ENCODE measurements around the gene PRKD2.

PRKD2 gene

DNA sequence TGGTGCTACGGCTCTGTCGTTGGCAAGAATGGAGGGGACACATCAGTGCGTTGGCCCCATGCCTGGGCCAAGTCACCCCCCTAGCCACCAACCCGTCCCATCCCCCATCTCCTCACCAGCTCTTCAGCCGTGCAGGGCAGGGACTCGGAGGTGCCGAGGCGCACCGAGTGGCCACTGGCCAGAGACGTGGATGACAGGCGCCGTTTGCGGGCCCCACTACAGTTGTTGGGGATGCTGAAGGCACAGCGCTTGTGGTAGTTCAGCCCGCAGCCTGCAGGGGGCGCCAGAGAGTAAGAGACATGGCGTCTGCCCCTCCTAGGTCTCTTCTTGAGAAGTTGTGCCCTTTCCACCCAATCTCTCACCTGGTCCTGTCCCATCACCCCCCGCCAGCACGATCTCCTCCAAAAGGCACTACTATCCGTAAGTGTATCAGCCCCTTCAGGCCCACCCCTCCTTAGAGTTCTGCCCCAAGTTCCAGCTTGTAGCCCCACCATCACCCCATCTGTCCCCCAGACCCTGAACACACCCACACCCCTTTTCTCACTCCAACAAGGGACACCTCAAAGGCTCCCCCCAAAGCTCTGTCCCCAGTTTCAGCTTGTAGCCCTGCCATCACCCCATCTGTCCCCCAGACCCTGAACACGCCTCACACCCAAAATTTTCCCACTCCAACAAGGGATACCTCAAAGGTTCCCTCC lies 12.4 kb downstream of the PRKD2 start:
- DNase-seq (ENCODE audit: low read depth in 2 of 2): peak; percentile 89 to 91

DNA sequence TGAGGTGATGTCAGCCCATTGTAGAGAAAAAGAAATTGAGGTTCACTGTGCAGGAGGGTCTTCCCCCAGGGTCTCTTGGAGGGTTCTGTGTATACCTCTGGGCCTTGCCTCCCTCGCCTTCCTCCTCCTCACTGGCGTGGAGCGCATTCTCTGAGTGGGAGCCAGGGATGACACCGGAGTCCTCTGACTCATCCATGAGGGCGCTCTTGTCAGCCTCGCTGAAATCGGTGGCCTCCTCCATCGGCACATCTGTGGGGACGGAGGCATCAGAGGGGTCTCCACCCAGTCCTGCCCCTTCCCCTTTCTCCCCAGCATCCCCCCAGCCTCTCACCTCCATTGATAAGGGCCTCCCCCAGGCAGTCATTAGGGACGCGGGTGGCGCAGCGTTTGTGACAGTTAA lies 16.2 kb downstream of the PRKD2 start:
- no peak for DNase-seq (ENCODE audit: low read depth in 2 of 2)

DNA sequence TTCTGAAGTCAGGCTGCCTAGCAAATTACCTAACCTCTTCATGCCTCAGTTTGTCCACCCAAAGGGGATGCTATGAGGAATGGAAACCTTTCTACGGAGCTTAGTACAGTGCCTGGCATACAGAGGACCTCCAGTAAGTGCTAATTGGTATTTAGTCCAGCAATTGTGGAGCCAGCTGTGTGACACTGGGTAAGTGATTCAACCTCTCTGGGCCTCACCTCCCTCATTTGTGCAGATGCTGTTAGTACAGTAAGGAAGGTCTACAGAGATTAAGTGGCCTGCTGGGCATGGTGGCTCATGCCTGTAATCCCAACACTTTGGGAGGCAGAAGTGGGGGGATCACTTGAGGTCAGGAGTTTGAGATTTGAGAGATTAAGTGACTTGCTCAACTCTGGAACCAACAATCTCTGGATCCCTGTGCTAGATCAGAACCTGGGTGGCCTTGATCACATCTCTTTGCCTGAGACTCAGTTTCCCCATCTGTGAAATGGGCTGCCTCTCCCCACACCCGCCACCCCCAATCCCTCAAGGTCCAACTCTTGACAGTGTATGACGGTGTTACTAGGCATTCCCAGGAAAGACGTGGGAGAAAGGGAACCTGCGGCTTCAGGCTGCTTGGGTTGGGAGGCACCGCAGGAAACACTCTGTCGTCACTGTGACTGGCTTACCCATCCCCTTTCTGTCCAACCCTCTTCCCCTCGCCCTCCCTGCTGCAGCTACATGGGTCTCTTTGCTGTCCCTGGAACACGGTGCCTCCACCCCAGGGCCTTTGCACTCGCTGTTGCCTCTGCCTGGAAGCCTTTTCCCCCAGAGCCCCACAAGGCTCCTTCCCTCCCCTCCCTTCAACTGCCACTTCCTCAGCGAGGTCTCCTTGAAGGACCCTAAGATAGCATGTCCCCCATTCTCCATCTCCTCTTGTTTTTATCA lies 18.3 kb downstream of the PRKD2 start:
- DNase-seq (ENCODE audit: low read depth in 2 of 2): no peak

DNA sequence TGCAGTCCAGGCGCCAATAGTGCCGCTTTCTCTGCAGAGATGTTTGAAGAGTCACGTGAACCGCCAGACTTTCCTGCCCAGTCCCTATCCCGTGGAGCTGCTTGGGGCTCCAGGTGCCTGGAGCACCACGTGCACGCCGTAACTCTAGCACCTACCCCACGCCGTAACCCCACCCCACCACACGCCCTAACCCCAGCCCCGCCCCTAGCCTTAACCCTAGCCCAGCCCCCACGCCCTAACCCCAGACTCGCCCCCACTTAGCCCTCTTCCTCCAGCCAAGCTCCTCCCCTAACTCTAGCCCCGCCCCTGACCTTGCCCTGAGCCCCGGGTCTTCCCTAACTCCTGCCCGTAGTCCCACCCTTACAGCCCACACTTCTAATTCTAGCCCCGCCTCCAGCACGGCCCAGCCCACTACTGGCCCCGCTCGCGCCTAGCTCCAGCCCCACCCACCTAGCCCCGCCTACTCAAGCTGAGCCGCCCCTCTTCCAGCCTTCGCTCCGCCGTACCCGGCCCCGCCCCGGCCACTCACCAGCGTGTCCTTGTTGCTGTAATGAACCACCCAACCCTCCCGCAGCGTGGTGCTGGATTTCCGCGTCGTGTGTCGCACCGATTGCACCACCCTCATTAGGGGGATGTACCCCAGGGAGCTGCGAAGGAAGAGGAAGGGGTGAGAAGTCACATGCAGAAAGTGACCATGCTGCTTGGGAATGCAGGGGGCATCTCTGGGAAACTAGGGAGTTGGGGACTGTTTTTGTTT lies 19.5 kb downstream of the PRKD2 start:
- DNase-seq (ENCODE audit: low read depth in 2 of 2): no peak

DNA sequence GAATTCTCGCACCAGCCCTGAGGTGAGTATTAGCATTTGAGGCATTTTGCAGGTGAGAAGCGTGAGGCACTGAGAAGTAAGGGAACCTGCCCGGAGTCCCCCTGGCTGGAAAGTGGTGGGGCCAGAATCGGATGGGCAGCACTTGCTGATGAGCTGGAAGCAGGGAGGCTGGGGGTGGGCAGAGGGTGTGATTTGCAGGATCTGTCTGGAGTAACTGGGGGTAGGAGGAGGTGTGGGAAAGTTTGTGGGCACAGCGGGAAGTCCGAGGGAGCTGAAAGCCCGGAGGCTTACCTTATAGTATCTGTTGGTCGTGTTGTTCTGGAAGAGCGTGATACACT lies 20.1 kb downstream of the PRKD2 start:
- no peak for DNase-seq (ENCODE audit: low read depth in 2 of 2)

DNA sequence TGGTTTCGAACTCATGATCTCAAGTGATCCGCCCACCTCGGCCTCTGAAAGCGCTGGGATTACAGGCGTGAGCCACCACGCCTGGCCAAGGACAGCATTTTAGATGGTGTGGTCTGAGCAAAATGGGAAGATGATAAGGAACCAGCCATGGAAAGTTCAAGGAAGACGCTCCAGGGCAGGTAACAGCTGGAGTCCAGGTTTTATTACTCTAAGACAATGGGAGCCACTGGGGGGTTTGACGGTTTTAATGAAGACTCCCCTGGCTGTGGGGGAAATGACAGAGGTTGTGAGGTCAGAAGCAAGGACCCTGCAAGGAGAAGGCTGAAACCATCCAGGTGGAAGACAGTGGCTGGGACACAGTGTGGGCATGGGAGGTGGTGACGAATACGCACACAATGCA lies 20.9 kb downstream of the PRKD2 start:
- DNase-seq (ENCODE audit: low read depth in 2 of 2): no peak

DNA sequence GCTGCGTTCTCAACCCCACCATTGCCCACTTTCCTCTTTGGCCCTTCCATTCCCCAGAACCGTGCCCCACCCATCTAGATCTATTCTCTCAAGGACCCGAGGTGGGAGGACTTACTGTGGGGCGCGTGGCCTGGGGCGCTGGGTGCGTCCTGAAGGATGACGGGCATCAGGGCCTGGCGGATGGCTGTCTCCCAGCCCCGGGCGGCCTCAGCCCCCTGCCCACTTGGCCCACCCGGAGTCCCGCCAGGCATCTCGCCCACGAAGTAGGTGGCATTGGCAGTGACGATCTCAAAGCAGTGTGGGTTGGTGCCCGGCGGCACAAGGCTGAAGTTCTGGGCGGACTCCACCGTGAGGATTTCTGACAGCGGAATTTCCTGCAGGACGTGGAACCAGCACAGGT lies 23.2 kb downstream of the PRKD2 start:
- no peak for DNase-seq (ENCODE audit: low read depth in 2 of 2)

DNA sequence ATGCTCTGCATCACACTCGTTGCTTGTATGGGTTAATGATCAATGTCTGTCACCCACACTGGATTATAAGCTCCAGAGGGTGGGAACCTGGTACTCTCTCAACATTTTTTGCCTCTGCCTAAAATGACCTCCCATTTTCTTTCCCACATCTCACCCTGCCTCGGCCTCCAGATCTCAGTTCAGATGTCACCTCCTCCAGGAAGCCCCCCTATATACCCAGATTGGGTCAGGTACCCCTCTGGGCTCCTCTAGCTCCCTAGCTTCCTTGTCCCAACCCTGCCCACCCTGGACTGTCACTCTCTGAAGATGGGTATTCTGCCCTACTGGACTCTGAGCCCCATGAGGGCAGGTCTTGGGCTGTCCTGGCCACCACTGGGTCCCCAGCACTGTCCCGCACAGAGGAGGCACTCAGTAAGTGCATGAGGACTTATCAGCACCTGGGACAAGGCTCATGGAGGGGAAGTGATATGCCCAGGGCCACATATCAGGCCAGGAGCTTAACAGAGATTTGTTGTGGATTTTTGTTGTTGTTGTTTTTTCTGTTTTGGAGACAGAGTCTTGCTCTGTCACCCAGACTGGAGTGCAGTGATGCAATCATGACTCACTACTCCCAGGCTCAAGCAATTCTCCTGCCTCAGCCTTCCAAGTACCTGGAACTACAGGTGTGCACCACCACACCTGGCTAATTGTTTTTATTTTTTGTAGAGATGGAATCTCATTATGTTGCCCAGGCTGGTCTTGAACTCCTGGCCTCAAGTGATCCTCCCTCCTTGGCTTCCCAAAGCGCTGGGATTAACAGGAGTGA lies 23.8 kb downstream of the PRKD2 start:
- DNase-seq (ENCODE audit: low read depth in 2 of 2): no peak

DNA sequence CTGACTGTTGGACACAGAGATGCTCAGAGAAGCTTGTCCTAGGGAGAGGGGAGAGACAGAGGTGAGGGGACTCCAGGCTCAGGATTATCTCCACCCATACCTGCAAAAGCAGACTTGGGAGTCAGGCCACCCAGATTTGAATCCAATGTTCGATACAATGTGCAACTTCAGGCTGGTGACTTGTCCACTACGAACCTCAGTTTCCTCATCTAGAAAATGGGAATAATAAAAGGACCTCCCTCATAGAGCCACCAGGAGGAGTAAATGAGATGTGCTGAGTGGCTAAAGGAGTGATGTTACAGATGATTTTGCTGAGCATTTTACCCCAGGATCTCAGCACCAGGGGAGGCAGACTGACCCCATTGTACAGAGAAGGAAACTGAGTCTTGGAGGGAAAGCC lies 25.0 kb downstream of the PRKD2 start:
- no peak for DNase-seq (ENCODE audit: low read depth in 2 of 2)

DNA sequence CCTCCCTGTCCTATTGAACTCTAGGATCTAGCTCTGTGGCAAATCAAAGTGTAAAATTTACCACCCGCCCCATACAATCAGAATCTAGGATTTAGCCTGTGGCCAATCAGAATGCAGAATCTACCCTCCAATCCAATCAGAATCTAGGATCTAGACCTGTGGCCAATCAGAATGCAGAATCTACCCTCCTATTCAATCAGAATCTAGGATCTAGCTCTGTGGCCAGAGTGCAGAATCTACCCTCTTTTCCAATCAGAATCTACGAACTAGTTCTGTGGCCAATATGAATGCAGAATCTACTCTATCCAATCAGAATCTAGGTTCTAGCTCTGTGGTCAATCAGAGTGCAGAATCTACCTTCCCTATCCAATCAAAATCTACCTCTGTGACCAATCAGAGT lies 25.8 kb downstream of the PRKD2 start:
- no peak for DNase-seq (ENCODE audit: low read depth in 2 of 2)

DNA sequence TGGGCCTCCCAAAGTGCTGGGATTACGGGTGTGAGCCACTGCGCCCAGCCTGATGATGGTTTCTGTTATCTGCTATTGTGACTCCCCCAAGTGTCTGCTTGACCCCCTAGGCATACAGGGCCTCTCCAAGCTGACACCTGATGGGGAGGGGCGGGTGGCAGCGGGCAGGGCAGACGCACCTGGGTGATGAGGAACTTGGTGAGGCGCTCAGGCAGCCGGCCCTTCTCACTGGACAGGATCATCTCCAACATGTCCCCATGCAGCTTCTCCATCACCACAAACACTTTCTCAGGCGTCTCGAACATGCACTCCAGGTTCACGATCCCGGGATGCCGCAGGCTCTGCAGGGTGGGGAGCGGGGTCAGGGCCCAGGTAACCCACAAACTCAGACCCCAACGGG lies 27.6 kb downstream of the PRKD2 start:
- no peak for DNase-seq (ENCODE audit: low read depth in 2 of 2)

DNA sequence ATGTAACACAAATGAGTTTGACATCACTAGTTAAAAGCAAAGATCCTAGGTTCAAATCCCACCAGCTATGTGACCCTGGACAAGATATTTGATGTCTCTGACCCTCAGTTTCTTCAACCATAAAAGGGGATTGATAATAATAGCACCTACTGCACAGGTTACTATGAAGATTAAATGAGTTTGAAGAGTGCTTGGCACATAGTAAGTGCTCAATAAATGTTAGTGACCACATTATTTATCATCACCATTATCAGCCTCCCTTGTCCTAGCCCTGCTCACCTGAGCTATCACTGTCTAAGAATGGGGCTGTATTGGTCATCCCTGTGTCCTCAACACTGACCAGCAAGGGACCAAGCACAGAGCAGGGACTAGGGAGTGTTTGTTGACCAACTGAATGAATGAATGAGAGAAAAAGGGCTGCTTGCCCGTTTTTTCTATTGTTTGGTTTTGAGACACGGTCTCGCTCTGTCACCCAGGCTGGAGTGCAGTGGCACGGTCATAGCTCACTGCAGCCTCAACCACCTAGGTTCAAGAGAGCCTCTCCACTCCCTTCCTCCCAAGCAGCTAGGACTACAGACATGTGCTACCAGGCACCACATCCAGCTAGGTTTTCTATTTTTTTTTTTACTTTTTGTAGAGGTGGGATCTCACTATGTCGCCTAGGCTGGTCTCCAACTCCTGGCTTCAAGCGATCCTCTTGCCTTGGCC lies 29.3 kb downstream of the PRKD2 start:
- no peak for DNase-seq (ENCODE audit: low read depth in 2 of 2)

DNA sequence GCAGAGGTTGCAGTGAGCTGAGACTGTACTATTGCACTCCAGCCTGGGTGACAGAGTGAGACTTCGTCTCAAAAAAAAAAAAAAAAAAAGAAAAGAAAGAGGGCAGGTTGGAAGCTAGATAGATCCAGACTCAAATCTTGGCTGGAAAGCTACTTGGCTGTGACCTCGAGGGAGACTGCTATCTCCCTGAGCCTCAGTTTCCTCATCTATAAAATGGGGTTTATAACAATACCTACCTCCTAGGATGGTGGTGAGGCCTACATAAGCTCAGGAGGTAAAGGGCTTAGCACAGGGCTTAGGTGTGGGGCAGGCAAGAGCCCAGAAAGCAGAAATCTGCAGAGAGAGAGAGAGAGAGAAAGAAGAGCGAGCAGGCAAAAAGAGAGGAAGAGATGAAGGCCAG lies 31.7 kb downstream of the PRKD2 start:
- no peak for DNase-seq (ENCODE audit: low read depth in 2 of 2)

DNA sequence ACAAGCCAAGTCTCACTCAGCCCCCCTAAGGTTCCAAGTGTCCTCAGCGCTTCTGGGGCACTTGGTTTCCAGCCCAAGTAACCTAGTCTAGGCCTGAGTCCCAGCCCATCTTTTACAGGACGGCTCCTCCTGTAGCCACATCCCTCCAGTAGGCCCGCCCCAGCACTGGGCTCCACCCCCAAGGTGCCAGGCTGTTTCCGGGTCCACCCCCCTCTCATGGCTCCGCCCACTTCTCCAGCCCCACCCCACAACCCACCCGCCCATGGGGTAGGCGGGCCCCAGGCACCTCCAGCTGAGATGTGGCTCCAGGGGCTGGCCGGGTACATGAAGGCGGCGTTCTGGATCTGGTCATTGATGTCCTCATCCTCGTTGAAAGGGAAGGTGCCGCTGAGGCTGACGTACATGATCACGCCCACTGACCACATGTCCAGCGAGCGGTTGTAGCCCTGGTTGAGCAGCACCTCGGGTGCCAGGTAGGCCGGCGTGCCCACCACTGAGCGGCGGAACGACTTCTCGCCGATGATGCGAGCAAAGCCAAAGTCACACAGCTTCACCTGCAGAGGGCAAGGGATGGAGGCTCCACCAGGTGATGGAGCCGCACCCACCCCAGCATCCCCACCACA lies 38.7 kb downstream of the PRKD2 start:
- DNase-seq (ENCODE audit: low read depth in 2 of 2): peak; percentile 37 to 44

DNA sequence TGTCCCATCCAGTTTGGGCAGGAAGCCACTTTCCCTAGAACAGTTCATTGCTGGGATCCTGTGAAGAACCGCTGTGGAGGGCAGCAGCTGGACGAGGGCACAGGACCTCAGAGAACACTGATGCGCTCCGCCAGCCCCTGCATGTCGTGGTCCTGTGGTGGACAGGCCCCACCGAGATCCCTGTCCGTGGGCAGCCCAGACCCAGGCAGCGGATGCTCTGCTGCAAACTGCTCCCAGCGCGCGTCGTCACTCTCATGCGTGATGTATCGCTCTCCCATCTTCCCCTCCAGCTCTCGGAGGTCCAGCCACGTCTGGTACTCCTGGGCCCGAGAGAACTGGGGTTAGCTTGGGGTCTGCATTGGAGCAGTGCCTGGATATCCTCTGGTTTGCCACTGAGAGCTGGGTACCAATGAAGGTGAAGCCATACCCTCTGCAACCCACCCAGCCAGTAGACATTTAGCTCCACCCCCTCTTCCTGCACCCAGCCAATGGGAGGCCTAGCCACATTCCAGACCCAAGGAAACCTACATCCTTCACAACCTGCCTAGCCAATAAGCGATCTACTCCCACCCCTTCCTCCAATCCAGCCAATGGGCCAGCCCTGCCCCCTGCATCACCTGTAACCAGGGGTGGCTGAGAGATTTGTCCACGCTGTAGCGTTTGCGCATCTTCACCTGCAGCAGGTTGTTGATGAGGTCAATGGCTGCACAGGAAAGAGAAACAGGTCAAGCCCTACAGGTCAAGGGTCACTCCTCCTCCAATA lies 42.3 kb downstream of the PRKD2 start:
- DNase-seq (ENCODE audit: low read depth in 2 of 2): no peak

DNA sequence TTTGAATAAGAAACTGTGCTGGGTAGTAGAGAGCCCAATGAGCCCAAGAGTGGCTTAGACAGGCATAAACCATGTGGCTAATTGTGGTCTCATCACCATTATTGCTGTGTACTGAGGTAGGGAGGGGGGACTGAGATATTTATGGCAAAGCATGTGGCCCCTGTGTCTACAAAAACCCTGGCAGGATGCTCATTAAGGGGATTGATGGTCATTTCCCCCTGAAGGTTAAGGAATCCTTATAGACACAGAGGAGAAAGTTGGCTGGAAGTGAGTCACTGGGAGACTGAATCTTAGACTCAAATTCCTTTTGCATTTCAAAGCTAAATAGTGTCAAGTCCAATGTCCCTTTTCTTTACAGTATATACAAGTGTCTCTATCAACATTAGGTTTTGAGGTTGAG lies 46.1 kb downstream of the PRKD2 start:
- DNase-seq (ENCODE audit: low read depth in 2 of 2): no peak

DNA sequence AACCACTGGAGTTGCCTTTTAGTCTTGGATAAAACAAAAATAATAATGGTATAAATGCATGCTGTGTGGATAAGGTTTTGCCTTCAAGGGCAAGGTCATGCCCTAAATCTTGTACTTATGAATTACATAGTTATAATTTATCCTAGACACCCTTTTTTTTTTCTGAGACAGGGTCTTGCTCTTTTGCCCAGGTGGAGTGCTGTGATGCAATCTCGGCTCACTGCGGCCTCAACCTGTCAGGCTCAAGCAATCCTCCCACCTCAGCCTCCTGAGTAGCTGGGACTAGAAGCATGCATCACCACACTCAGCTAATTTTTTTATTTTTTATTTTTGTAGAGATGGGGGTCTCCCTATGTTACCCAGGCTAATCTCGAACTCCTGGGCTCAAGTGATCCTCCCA lies 48.3 kb downstream of the PRKD2 start:
- DNase-seq (ENCODE audit: low read depth in 2 of 2): no peak

DNA sequence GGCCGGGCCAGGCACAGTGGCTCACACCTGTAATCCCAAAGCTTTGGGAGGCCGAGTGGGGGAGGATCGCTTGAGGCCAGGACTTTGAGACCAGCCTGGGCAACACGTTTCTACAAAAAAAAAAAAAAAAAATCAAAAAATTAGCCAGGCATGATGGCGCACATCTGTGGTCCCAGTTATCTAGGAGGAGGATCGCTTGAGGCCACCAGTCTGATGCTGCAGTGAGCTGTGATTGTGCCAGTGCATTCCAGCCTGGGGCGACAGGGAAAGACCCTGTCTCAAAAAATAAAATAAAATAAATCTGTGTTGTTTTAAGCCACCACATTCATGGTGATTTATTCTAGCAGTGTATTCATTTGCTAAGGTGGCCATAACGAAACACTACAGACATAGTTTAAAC lies 51.8 kb downstream of the PRKD2 start:
- DNase-seq (ENCODE audit: low read depth in 2 of 2): no peak

DNA sequence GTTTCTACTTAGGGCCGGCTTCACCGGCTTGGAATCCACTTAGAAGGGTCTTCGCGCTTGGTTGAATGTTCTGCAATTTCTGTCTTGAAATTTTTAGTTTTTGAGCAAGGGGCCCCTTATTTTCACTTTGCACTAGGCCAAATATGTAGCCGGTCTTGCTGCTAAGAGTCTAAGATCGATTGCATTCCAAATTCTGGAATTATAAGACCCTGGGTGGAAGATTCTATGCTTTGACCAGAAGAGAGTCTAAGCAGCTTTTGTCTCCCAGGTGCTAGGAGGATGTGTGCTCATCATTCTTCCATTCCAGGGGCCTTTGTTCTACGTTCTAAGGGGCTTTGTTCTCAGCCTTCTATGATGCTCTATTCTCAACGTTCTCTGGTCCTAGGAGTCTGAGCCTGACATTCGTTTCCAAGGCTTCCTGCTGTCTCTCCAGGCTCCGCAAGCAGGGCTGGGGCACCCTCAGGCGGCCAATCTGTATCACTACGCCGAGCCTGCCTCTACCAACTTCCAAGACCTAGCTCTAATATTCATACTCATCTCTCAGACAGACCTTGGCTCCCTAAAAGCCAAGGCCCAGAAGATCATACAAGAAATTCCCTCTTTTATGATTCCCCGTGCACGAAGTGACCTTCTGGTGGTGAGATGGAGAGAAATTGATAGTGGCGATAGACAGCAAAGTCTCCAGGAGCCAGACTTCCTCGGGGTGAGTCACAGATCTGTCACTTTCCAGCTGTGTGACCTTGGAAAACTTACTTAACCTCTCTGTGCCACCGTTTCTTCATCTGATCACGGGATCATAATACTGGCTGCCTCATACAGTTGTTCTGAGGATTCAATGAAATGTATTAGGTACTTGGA lies 55.0 kb downstream of the PRKD2 start:
- DNase-seq (ENCODE audit: low read depth in 2 of 2): peak; percentile 57 to 68
